GM03348 (cell line): ENCODE measurements around the gene CIAPIN1.
"Not testable (repeated sequence)": the region's sequence is repeated elsewhere in the genome, so short reads cannot be mapped to it uniquely, and the experiment has no call there.

Experiments used
- DNase-seq: peaks from one replicate; pipeline ENCODE4 v3.0.0; 2012; ENCODE audit warnings: low spot score

CIAPIN1 gene

GRCh38 chr16:57440551-57440950, 6.6 kb downstream of the CIAPIN1 start:
- DNase-seq, result not testable (repeated sequence)

GRCh38 chr16:57439947-57440346, 7.2 kb downstream of the CIAPIN1 start:
- DNase-seq, result not testable (repeated sequence)

DNA sequence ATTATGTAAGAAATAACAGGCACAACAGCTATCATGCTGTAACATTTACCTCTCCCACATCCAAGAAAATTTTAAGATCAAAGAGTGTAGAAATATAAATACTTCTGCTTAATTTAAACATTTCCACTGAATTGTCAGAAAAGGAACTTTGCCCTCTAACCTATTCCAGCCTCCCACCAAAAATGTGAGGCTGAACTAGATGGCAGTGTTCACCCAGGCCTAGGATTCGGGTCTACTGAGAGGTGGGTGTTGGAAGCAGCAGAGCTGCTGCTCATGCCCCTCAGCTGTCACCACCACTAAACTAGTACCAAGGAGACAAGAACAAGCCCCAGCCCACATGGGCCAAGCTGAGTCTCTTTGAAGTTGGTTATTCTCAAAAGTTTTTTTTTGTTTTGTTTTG, 11.3 kb downstream of the CIAPIN1 start:
- DNase-seq, result no peak

GRCh38 chr16:57434003-57434402, 13.2 kb downstream of the CIAPIN1 start:
- no peak for DNase-seq

DNA sequence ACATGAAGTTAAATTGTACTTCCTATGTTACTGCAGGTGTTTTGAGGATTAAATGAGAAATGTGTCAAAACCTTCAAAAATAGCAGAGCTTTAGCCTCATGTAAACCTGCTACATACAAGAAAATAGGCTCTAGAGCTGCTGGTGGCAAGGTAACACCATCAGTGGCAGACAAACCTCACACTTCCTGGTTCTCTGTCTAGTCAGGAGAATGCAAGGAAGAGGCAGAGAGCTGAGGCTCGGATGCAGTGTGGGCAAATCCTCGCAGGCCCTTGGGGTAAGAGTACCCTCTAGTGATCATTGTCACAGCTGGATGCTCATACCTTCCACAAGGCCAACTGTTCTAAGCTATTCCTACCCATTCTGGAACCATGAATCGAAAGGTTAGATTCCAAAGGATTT, 14.2 kb downstream of the CIAPIN1 start:
- DNase-seq, result no peak

DNA sequence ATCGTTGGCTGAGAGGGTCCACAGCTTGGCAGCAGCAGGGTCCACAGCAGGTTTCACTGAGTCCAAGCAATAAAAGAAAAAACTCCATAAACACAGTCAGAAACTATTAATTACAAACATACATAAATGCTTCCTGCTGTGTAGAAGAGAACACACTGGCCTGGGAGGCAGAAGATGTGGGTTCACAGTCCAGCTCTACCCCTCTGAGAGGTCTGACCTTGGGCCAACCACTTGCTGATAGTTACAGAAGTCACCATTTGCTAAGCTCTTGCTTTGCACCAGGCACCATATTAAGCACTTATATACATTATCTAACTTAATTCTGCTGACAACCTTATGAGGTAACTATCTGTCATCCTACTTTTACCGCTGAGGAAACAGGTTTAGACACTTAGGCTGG, 14.7 kb downstream of the CIAPIN1 start:
- no peak for DNase-seq

DNA sequence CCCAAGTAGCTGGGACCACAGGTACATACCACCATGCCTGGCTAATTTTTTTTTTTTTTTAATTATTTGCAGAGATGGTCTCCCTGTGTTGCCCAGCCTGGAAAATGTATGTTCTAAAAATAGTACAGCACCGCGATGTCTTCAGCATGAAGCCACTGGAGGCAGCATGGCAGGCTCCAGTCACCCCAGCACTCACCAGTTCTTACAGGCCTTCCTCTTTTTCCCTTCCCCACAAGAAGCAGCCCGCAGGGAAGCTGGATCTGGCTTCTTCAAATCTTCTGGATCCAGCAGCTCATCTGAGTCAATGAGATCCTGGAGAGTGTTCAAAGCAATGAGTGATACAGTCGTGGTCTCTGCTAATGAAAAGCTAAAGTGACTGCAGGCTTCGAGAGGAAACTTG, 16.2 kb downstream of the CIAPIN1 start:
- no peak for DNase-seq

DNA sequence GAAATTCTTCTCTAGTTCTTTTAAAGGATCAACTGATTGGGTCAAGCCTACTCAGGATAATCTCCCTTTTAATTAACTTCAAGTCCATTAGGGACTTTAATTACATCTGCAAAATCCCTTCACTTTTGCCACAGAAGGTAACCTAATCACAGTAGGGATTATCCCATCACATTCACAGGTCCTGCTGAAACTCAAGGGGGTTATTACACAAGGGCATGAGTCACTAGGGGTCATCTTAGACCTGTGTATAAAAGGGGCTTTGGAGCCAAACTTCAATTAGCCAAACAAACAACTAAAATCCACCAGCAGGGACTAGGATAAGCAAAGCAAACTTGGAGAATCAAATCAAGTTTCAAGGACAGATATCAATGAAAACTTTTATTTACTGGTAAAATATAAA, 19.4 kb downstream of the CIAPIN1 start:
- no peak for DNase-seq

DNA sequence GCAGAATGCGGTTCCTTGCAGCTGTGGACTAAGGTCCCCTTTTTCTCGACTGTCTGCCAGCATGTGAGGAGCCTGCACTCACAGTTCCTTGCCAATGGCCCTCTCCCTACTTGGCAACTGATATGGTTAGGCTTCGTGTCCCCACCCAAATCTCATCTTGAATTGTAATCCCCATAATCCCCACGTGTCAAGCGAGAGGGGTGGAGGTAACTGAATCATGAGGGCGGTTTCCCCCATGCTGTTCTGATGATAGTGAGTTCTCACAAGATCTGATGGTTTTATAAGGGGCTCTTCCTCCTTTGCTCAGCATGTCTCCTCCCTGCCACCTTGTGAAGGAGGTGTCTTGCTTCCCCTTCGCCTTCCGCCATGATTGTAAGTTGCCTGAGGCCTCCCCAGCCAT, 19.9 kb downstream of the CIAPIN1 start:
- no peak for DNase-seq

DNA sequence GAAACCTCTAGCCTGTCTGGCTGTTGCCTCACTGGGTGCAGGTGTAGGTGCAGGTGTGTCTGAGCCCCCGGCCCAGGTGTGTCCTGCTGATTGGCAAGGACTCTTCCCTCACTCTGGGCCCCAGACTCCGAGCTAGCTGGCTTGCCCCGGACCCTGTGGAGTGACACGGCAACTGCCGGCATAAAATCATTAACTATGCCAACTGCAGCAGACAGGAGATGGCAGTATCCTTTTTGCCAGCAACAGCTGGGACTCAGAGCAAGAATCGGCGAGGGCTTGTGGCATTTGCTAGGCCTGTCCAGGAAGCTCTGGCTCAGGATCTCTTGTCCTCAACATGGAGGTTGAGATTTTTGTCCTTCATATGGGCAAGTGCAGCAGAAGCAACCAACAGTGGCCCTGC, 20.8 kb downstream of the CIAPIN1 start:
- no peak for DNase-seq

- DNase-seq, result no peak
Measured at GRCh38 chr16:57424583-57424982, 22.6 kb downstream of the CIAPIN1 start.

- DNase-seq, result no peak
Measured at GRCh38 chr16:57423152-57423551, 24.0 kb downstream of the CIAPIN1 start.

DNA sequence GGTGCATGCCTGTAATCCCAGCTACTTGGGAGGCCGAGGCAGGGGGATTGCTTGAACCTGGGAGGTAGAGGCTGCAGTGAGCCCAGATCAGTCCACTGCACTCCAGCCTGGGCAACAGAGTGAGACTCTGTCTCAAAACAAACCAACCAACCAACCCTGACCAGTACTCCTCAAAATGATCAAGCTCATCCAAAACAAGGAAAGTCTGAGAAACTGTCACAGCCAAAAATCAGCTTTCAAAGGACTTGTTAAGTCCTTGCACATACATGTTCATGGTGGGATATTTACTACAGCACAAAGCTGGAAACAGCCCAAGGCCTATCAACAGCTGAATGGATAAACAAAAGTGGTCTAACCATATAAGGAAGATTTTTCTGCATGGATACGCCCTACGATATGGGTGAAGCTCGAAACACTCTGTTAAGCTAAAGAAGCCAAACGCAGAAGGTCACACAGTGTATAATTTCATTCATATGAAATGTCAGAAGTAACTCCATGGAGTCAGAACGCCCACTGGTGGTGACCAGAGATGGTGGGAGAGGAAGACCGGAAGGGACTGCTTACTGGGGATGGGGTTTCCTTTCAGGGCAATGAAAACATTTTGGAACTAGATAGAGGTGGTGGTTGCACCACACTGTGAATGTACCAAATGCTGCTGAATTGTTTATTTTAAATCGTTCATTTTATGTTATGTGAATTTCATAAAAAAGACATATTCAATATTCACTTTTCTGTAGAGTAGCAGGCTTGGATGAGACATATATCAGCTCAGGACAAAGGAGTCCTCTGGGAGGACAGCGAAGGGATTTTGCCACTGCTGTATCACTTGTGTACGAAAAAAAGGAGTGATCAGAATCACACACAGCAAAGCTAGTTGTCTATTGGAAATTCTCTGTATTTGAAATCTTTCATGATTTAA, 24.9 kb downstream of the CIAPIN1 start:
- peak; percentile 67 for DNase-seq

- no peak for DNase-seq
Measured at GRCh38 chr16:57419506-57419905, 27.7 kb downstream of the CIAPIN1 start.

GRCh38 chr16:57416084-57416483, 31.1 kb downstream of the CIAPIN1 start:
- DNase-seq, result no peak

DNA sequence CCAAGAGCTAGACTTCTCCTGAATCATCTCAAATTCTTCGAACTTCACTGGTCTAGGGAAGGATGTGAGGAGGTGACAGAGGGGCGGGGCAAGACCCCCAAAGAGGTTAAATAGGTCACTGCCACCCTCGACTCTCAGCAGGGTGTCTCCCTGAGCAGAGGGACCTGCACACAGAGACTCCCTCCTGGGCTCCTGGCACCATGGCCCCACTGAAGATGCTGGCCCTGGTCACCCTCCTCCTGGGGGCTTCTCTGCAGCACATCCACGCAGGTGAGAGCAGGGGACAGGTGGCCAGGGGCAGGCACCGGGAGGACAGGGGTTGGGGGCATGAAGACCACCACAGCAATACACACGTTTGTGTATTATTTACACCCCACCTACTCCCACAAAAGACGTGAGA, 33.5 kb downstream of the CIAPIN1 start:
- no peak for DNase-seq

DNA sequence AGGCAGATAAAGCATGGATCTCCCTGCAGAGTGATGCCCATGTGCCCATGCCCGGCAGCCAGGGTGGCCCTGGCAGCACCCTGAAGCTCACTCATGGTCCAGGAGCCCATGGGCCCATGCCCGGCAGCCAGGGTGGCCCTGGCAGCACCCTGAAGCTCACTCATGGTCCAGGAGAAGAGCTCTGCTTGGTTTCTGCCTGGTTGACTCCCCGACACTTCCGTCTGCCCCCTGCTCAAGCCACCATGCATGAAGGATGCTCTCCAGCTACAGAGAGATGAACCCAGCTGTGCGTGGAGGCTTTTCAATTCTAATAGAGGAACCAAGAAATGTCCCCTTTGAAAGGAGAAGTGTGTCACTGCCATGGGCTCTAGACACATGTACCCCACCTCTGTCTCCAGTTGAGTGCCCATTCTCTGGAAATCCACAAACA, 33.9 kb downstream of the CIAPIN1 start:
- DNase-seq, result no peak

DNA sequence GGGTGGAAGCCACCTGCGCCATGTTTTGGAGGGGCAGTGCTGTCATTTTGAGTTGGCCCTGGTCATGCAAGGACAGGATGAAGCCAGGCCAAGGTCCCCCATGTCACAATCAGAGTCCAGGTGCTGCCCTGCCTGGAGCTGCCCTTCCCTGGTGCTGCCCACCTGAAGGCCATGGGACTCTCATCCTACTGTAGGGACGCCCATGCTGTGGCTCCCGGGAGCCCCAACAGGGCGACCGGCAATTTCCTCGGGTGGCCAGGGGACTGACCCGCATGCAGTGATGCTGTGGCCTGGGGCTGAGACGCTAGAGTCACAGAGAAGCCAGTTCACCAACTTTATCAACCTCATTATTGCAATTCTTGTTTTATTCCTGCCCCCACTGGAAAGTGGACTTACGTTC, 34.6 kb downstream of the CIAPIN1 start:
- DNase-seq, result no peak

GRCh38 chr16:57411362-57411976, 35.7 kb downstream of the CIAPIN1 start:
- no peak for DNase-seq

DNA sequence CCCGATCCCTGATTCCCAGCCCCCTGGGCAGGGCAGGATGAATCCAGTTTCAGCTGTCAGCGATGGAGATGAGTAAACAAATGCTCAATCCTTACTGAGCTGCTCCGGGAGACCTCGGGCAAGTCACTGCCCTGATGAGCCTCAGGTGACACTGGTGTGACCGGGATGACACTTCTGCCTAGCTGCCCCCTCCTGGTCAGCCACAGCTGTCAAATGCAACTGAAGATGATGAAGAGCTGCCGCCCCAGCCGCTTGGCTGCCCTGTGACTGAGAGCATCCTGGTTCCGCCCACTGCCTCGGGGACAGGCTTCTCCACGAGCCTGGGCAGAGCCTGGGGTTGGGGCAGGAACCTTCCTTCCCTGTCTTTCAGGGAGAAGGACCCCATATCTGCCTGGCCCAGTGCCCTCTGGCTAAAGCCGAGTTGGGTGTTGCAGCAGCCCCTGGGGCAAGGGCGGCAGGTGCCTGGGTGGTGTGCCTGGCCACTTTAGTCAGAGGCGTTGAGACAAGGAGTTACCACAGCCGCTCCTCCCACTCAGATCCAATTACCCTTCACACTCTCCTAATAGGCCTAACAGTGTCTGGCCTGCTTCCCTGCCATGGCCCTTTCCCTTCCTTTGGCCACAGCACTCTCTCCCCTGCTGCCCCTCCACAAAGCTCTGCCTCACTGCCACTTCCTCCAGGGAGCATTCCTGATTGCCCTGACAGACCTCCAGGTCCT, 37.2 kb downstream of the CIAPIN1 start:
- DNase-seq, result no peak

GRCh38 chr16:57409065-57409464, 38.1 kb downstream of the CIAPIN1 start:
- DNase-seq, result no peak

DNA sequence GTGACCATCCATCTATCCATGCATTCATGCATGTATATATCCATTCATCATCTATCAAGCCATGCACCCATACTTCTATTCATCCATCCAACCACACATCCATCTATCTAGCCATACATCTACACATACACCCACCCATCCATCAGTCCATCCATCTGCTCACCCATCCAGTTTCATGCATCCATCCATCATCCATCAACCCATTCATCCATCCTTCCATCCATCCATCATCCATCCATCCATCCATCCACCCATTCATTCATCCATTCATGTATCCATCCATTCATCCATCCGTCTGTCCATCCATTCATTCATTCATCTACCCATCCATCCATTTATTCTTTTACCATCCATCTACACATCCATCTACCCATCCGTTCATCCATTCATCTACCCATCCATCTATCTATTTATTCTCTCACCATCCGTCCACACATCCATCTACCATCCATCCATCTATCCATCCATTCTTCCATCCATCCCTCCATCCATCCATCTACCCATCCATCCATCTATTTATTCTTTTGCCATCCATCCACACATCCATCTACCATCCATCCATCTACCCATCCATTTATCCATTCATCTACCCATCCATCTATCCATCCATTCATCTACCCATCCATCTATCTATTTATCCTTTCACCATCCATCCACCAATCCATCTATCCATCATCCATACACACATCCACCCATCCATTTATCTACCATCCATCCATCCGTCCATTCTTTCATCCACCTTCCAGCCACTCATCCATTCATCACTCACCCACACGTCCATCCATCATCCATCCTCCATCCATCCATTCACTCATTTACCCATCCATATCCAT, 39.4 kb downstream of the CIAPIN1 start:
- no peak for DNase-seq
